DOHH2 (cell line): ENCODE data around the gene TTC3.

Experiments used
- H3F3A ChIP-seq: fragments of 200-600 bp; sonication (generic), shearing (Covaris generic); 2 replicates; pipeline ENCODE4 v1.6.0; 2016; ENCODE audit warnings: antibody characterized with exemption, mild to moderate bottlenecking; ENCODE audit not compliant: control insufficient read depth, insufficient read depth
- H3K27ac ChIP-seq: fragments of 200-600 bp; sonication (generic); 2 replicates; pipeline ENCODE4 v1.5.1; 2014; ENCODE audit warnings: low read depth, mild to moderate bottlenecking, low read length, moderate library complexity
- H3K27me3 ChIP-seq: fragments of 200-600 bp; sonication (generic); 2 replicates; pipeline ENCODE4 v1.6.1; 2014; ENCODE audit warnings: mild to moderate bottlenecking, low read length, mixed read lengths; ENCODE audit not compliant: control insufficient read depth
- H3K36me3 ChIP-seq: fragments of 200-600 bp; sonication (generic); 2 replicates; pipeline ENCODE4 v1.6.1; 2014; ENCODE audit warnings: mild to moderate bottlenecking, low read length, moderate library complexity, mixed read lengths; ENCODE audit not compliant: control insufficient read depth
- H3K4me1 ChIP-seq: fragments of 200-600 bp; sonication (generic); 2 replicates; pipeline ENCODE4 v1.6.1; 2014; ENCODE audit warnings: mild to moderate bottlenecking, low read length, mixed read lengths; ENCODE audit not compliant: control insufficient read depth
- H3K4me2 ChIP-seq: fragments of 200-600 bp; sonication (generic); 2 replicates; pipeline ENCODE4 v1.6.0; 2014; ENCODE audit warnings: mild to moderate bottlenecking, low read length, moderate library complexity
- H3K4me3 ChIP-seq: fragments of 200-600 bp; sonication (generic); 2 replicates; pipeline ENCODE4 v1.5.1; 2014; ENCODE audit warnings: mild to moderate bottlenecking, low read length, mixed read lengths
- H3K79me2 ChIP-seq: fragments of 200-600 bp; sonication (generic); 2 replicates; pipeline ENCODE4 v1.6.1; 2014; ENCODE audit warnings: mild to moderate bottlenecking, low read length, mixed read lengths; ENCODE audit not compliant: control insufficient read depth
- H3K9me2 ChIP-seq: fragments of 200-600 bp; sonication (generic); replicated peaks from 2 replicates; pipeline ENCODE4 v1.6.1; 2014; ENCODE audit warnings: mild to moderate bottlenecking, low read length, mixed read lengths; ENCODE audit not compliant: control insufficient read depth
- H3K9me3 ChIP-seq: fragments of 200-600 bp; sonication (generic); 2 replicates; pipeline ENCODE4 v1.6.1; 2014; ENCODE audit warnings: antibody characterized with exemption, low read length, mixed read lengths; ENCODE audit not compliant: control insufficient read depth, insufficient read depth
- H4K20me1 ChIP-seq: fragments of 200-600 bp; sonication (generic); 2 replicates; pipeline ENCODE4 v1.6.0; 2014; ENCODE audit warnings: low read depth, mild to moderate bottlenecking, antibody characterized with exemption, low read length, moderate library complexity; ENCODE audit not compliant: control insufficient read depth, insufficient read depth
- CTCF ChIP-seq: fragments of 200-600 bp; sonication (generic); IDR thresholded peaks from one replicate; pipeline ENCODE4 v1.5.1; 2014; ENCODE audit warnings: antibody characterized with exemption, mild to moderate bottlenecking, low read depth, low read length; ENCODE audit not compliant: poor library complexity, severe bottlenecking
- EZH2phosphoT487 ChIP-seq: fragments of 200-600 bp; sonication (generic); IDR thresholded peaks from 2 replicates; pipeline ENCODE4 v1.6.1; 2017; ENCODE audit warnings: borderline replicate concordance, mild to moderate bottlenecking, antibody characterized with exemption, low read length, moderate library complexity, mixed read lengths

The TTC3 gene

DNA sequence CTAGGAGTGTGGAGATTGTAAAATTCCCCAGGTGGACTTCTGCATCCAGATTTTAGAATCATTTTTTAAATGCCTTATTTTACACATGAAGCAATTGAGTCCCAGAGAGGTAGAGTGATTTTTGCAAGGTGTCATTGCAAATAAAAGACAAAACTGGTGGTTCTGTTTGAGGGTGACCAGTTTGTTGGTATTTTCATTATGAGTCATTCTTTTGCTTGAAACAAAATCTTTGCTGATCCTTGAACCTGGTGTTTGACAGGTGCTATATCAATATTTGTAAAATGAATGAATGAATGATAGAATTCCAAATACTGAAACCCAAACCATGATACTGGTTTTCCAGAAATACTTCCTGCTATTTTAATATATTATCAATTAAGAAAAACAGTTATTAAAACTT, 44.1 kb downstream of the TTC3 start:
- no peak overlapping the region for H3K27ac ChIP-seq

DNA sequence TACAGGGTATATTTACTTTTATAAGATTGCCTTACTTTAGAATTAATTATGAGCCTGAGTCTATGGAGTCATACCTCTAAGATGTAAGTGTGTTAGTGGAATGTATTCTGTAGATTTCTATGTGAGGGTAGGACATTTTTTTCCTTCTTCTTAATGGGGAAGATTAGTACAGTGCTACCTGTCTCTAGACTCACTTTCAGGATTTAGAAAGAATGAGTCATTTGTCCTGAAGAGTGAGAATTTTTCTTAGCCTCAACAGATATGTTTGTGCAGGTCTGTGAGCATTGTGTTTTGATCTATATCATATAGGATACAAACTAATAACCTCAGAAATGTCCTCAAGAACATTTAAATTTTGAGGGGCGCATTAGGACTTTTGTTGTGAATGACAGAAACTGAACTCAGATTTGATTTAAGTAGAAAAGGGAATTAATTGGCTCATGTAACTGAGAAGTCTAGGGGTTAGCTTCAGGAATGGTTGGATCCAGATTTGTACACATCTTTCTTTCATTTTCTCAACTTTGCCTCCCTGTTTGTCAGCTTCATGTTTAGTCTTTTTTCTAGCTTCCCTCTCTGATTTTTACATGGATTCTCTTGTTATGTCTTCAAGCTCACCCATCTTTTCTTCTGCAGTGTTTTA, 45.3 kb downstream of the TTC3 start:
- Histone ChIP-seq H4K20me1 (no peaks in the 10 kb centered on the region), H3K4me3 (no peak overlapping the region), H3K4me1 (no peaks in the 10 kb centered on the region), H3K4me2 (no peak overlapping the region), H3K36me3 (peaks cover 8% of the 10 kb centered on the region), H3K9me3 (no peaks in the 10 kb centered on the region), H3K79me2 (no peaks in the 10 kb centered on the region), H3K27me3 (no peaks in the 10 kb centered on the region), H3K27ac (no peak overlapping the region), H3K9me2 (no peaks in the 10 kb centered on the region), H3F3A (no peaks in the 10 kb centered on the region)
- TF ChIP-seq CTCF = no peak
- no peak for TF ChIP-seq EZH2phosphoT487

More for the DNA sequence above, 44.1 kb downstream of the TTC3 start:
- Histone ChIP-seq H3K9me3 (no peaks in the 10 kb centered on the region), H3K79me2 (no peaks in the 10 kb centered on the region), H3K36me3 (peaks cover 4% of the 10 kb centered on the region; the same call in 1 of the 2 replicates), H3K9me2 (no peaks in the 10 kb centered on the region), H3K27me3 (no peaks in the 10 kb centered on the region), H4K20me1 (no peaks in the 10 kb centered on the region), H3F3A (no peaks in the 10 kb centered on the region), H3K4me1 (no peaks in the 10 kb centered on the region), H3K4me3 (no peak overlapping the region), H3K4me2 (no peak overlapping the region)
- TF ChIP-seq EZH2phosphoT487 = no peak
- no peak for TF ChIP-seq CTCF

DNA sequence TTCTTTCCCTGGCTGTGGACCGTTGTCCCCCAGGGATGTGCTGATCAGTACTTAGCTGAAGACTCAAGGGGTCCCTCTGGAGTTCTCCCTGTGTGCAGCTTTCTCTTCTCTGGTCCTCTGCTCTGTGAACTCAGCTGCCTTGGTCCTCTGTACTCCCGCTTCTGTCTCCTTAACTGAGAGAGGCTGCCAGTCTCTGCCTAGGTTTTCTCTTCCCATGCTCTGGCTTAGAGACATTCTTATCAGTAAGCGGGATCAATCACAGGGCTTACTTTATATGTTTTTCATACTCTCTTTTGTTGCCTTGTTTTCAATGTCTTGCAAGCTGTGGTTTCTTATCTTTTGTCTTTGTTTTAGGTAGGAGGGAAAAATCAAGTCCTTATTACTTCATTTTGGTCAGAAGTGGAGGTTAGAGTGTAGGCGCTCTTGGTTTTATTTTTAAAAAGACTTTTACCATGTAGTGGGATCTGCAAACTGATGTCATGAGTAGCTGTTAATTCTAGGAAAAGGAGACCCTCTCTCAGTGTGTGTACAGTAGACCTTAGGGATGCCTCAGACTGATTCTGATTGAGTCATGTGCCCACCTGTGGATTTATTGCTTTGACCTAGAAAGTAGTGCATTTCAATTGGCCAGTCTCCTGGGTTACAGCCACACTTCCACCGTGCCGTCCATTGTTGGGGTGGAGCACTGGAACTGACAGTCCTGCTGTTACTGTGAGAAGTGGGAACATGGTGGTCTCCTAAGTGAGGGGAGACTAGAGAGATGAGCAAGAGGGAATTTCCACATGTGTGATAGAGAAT, 46.6 kb downstream of the TTC3 start:
- Histone ChIP-seq H3K4me1 (no peaks in the 10 kb centered on the region), H4K20me1 (no peaks in the 10 kb centered on the region), H3K4me3 (no peak overlapping the region), H3F3A (no peaks in the 10 kb centered on the region), H3K27me3 (no peaks in the 10 kb centered on the region), H3K79me2 (no peaks in the 10 kb centered on the region), H3K9me2 (no peaks in the 10 kb centered on the region), H3K27ac (no peak overlapping the region), H3K36me3 (peaks cover 8% of the 10 kb centered on the region), H3K4me2 (no peak overlapping the region), H3K9me3 (no peaks in the 10 kb centered on the region)
- TF ChIP-seq EZH2phosphoT487 (no peak), CTCF (no peak)
